ENCODE measurements around the gene CCDC78.
"Not testable (repeated sequence)": the region's sequence is repeated elsewhere in the genome, so short reads cannot be mapped to it uniquely, and the experiment has no call there.

The CCDC78 gene

DNA sequence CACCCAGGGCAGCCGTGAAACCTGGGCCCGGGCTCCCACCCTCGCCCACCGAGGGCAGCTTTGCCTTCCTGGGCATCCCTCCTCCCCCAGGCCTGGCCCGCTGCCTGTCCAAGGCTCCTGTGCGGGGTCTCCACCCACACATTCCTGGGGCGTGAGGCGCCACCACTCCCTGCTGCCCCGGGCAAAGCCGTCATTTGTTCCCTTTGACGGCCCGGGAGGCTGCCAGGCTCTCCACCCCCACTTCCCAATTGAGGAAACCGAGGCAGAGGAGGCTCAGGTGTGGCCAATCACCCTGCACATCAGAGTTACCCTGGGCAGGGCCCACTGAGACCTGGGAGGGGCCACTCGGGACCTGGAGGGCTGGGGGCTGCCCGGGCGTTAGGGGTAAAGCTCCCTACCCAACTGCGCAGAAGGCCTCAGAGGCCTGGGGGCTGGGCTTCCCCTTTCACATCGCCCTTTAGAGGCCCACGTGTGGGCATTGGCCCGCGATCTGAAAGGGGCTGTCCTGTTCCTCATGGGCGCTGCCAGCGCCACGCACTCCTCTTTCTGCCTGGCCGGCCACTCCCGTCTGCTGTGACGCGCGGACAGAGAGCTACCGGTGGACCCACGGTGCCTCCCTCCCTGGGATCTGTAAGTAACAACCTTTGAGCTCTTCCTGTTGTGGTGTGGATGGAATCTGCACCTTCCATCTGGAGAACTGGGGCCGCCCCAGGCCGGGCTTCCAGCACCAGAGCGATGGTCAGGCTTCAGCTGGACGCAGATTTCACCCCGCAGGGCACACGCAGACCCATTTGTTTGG is 34.5 kb upstream of the CCDC78 start, which contains the start of gene MSLN:
Gene MSLN (plus strand): TSS at position 190 of the 799 bp plus-strand sequence. CDS start 1,947 bp downstream, outside the sequence.
- no peak for DNase-seq (ENCODE audit: low spot score)

DNA sequence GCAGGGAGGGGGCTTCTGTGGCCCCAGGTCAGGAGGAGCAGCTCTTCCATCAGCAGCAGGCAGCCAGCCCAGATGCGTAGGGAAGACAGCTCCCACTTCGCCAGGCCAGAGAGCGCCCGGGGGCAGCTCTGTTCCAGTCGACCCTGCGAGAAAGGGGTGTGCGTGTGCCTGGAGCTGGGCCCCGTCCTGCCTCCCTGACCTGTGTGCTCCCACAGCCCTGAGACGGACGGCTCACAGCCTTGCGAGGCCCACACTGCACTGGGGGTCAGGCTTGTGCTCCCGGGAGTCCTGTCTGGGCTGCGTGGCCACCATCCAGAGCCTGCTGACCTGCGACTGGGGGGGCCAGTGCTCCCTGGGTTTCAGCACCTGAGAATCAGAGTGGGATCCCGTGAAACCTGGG is 33.8 kb upstream of the CCDC78 start:
- DNase-seq (ENCODE audit: low spot score): no peak

DNA sequence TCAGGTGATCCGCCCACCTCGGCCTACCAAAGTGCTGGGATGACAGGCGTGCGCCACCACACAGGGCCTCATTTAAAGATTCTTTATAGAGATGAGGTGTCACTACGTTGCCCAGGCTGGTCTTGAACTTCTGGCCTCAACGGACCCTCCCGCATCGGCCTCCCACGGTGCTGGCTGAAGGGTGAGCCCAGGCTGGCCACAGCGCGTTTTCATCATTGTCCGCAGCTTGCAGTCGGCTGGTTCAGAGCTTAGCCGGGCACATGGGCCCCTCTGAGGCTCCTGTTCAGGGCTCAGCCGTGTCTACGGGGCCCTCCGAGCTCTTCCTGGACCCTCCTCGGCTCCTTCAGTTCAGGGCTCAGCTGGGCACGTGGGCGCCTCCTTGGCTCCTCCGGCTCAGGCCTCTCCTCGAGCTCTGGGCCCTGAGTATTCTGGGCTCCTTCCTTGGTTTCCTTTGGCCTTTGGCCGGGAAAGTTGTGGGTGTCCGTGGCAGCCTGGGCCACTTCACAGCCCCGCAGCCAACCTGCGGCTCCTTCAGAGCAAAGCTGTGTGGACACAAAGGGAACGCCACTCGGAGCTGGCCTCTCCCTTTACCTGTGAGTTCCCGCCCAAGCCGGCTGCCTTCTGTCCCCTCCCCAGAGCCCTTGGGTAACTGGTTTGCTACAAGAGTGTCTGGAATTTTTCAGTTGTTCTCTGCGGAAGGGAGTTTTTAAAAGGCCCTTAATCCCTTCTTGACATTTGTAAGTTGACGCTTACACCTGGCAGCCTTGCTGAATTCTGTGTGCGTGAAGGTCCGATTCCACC is 33.1 kb upstream of the CCDC78 start:
- no peak for DNase-seq (ENCODE audit: low spot score)

DNA sequence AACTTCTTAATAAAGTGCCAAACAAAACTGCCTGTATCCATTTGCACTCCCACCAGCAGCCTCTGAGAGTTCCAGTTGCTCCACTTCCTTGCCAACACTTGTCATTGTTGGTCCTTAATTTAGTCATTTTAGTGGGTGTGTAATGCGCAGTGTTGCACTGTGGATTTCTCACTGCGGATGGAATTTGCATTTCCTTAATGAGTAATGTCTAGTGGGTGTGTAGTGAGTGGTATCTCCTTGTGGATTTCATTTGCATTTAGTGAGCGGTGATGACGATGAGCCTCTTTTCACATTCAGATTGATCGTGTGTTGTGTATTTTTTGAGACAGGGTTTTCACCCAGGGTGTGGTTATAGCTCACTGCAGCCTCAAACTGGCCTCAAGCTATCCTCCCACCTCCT is 30.2 kb upstream of the CCDC78 start:
- DNase-seq (ENCODE audit: low spot score): no peak

DNA sequence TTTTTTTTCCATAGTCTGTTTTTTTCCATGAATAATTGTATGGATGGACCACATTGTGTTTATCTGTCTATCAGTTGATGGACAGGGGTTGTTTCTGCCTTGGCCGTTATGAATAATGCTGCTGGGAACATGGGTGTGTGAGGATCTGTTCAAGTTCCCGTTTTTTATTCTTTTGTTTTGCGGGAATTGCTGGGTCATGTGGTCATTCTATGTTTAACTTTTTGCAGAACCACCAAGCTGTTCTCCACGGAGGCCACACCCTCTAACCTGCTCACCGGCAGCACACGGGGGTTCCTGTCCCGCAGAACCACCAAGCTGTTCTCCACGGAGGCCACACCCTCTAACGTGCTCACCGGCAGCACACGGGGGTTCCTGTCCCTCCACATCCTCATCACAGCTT is 28.4 kb upstream of the CCDC78 start:
- no peak for DNase-seq (ENCODE audit: low spot score)

DNA sequence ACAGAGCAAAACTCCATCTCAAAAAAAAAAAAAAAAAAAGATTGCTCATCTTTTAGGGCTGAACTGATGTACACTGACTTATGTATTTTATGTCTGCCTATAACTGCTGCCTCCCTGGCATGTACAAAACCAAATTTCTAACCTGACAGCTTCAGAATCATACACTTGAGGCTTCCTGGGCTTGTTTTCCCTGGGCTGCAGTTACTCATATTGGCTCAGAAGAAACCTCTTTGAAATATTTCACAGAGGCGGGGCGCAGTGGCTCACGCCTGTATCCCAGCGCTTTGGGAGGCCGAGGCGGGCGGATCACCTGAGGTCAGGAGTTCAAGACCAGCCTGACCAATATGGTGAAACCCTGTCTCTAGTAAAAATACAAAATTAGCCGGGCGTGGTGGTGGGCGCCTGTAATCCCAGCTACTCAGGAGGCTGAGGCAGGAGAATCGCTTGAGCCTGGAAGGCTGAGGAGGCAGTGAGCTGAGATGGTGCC is 27.9 kb upstream of the CCDC78 start:
- DNase-seq (ENCODE audit: low spot score): not testable (repeated sequence)

DNA sequence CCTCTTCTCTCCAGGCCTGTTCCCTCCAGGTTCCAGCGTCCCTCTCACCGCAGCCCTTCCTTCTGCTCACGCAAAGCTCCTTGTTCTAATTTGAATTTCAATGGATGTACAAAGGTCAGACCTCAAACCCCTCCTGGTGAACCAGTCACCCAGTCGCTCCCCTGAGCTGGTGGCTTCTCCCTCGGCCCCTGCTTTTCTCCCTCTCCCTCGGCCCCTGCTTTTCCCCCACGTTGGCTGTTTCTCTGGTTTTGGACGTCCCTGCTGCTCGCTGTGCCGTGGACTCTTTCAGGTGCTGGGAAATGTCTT is 25.7 kb upstream of the CCDC78 start:
- DNase-seq (ENCODE audit: low spot score): no peak

DNA sequence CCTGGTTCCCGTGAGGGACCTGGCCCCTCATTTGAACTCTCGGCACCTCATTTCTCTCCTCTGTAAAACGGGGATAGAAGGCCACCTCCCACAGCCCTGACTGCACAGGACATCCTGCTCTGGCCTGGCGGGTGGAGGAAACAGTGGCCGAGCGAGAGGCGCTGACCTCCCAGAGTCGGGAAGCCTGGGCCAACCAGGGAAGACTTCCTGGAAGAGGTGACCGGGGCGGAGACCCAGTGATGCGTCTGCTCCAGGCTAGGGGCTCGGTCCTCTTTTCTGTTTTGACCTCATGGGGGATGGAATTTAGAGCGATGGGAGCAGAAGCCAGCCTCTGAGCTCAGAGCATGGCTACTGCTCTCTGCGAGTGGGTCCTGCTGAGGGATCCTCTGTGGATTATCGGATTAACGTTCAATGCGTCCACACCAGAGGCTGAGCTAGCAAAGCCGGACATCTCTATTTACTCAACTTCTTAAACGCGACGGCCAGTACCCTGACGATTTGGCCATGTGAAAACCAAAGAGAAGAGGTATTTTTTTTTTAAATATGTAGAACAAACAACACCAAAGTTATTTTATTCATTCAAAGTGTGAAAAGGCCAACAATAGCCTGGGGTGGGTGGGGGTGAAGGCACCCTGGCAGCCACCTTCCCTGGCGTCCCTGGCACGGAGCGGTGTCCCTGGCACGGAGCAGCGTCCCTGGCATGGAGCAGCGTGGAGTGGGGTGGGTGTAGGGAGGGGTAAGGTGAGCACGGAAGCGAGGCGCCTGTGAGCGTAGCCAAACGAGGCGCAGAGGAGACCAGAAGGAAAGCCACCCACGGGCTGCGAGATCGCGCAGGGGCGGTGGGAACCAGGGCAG is 25.1 kb upstream of the CCDC78 start:
- no peak for DNase-seq (ENCODE audit: low spot score)

DNA sequence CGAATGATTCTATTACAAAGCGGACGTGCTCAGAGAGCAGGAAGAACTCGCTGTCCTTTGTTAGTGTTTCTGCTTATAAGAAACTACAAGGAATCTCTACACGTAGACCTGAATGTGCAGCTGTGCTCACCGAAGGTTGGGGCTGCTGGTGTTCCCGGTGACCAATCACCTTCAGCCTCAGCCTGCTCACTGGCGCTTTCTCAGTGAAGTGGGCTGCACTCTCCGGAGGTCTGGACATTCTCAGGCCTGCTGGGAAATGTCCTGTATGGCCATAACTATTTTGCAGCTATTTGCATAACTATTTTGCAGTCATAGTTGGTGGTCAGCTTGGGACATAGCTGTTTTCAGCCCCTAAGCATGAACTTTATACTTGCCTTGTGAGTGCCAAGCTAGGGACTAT is 24.2 kb upstream of the CCDC78 start:
- no peak for DNase-seq (ENCODE audit: low spot score)

DNA sequence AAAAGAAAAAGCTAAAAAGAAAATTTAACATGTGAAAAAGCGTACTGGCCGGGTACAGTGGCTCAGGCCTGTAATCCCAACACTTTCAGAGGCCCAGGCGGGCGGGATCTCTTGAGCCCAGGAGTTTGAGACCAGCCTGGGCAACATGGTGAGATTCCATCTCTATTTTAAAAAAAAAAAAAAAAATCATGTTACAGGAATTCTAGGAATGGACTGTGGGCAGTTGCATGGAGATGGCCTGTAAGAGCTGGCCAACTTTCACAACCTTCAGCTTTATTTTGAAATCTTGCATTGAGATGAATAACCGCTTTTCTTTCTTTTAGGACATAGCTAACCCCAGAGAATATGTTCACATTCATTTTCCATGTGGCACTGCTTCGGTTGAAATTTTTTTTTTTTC is 22.8 kb upstream of the CCDC78 start:
- DNase-seq (ENCODE audit: low spot score): peak; percentile 87

DNA sequence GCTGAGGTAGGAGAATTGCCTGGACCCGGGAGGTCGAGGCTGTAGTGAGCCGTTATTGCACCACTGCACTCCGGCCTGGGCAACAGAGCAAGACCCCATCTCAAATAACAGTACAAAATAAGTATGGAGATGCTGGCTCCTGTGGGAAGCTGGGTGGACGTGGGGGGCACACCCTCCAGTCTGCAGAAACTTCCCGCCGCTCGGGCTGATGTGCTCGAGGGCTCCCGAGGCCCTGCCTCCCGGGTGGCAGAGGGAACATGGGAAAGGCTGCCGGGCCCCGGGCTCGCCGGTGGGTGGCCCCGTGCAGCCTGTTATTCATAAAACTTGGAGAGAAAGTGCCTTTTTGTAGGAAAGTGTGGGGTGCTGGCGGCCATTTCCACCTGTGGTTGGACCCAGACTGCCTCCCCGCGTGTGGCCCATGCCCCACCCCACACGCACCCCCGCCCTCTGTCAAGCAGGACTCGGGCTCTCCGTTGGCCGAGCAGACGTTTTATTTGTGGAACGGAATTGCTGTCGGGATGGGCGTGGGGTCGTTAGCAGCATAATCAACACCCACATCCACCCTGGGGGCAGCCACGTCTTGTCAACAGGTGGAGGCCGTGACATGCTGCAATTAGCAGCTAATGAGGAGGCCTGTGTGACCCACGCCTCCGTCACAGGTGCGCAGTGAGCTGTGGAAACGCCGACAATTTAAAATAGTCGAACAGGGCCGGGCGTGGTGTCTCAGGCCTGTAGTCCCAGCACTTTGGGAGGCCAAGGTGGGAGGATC is 21.9 kb upstream of the CCDC78 start:
- no peak for DNase-seq (ENCODE audit: low spot score)

DNA sequence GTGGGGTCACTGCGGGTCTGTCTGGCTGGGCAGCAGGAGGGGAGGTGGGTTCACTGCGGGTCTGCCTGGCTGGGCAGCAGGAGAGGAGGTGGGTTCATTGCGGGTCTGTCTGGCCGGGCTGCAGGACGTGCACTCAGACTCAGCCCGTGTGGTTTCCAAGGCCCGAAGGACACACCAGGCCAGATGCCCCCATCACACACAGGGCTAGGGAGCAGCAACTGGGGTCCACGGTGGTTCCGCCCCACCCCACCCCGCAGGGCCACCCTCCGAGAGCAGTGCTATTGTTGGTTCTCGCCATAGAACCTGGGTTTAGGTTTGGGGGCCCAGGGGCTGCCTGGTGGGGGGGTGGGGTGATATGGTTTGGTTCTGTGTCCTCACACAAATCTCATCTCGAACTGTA is 20.4 kb upstream of the CCDC78 start:
- no peak for DNase-seq (ENCODE audit: low spot score)

DNA sequence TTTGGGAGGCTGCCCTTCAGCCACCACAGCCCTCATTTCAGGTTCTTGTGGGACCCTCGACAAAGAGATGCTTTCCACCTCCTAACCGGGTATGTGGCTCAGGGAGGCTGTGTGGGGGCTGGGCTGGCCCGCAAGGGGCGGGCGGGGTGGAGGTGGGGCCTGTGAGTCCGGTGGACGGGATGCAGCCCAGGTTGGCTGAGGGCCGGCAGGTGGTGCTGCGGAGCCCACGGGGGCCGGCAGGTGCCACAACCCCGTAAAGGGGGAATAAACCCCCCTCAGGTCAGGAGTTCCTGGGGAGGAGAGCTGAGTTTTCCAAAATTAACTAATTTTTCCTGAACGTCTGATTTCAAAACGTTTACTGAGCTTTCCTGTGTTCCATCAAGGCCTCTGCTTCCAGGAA is 19.5 kb upstream of the CCDC78 start:
- DNase-seq (ENCODE audit: low spot score): no peak

DNA sequence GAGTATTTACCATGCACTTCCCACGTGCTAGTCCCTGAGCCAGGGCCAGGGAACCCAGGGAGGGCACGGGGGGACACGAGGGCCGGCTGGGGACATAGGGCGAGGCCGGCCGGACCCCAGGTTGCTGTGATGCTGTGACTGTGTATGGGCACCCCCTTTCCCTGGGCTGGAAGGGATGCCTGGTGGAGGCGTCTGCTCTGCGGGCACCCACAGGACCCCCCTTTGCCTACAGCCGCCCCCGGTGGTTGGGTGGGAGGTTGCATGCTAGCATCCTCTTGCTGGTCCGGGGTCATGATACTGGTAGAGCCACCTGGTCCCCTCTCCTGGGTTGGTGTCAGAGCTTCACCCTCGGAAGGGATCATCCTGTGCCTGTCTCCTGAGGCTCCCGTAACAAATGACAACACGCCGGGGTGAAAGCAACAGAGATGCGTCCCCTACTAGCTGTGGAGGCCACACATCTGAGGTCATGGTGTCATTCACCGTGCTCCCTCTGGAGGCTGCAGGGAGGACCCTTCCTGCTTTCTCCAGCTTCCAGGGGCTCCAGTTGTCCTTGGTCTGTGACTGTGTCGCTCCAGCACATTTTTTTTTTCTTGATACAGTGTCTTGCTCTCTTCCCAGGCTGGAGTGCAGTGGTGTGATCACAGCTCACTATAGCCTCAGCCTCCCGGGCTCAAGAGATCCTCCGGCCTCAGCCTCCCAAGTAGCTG is 17.7 kb upstream of the CCDC78 start:
- no peak for DNase-seq (ENCODE audit: low spot score)

DNA sequence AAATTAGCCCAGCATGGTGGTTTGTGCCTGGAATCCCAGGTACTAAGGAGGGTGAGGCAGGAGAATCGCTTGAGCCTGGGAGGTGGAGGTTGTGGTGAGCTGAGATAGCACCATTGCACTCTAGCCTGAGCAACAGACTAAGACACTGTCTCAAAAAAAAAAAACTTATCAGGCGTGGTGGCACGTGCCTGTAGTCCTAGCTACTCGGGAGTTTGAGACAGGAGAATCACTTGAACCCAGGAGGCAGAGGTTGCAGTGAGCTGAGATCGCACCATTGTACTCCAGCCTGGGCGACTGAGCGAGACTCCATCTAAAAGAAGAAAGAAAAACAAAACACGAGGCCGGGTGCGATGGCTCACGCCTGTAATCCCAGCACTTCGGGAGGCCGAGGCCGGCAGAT is 16.7 kb upstream of the CCDC78 start:
- not testable (repeated sequence) for DNase-seq (ENCODE audit: low spot score)

DNA sequence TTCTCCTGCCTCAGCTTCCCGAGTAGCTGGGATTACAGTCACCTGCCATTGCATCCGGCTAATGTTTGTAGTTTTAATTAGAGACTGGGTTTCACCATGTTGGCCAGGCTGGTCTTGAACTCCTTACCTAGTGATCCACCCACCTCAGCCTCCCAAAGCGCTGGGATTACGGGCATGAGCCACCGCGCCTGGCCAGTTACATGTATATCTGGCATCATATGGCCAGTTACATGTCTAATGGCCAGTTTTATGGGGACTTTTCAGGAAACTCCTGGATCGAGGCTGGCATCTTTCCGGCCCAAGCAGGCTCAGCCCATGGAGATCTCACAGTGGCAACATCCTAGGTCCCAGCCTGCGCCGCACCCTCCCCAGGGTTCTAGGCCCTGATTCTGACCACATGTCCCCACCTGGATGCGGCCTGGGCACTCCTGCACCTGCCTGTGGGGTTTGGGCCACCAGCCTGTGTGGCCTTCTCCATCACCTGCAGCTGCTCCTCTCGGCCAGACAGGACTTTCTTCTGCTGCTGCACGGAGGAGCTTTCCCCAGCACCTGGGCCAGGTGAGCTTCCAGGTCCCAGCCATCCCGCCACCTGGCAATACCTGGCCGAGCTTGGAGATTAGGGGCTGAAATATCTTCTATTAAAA is 15.9 kb upstream of the CCDC78 start:
- DNase-seq (ENCODE audit: low spot score): no peak

DNA sequence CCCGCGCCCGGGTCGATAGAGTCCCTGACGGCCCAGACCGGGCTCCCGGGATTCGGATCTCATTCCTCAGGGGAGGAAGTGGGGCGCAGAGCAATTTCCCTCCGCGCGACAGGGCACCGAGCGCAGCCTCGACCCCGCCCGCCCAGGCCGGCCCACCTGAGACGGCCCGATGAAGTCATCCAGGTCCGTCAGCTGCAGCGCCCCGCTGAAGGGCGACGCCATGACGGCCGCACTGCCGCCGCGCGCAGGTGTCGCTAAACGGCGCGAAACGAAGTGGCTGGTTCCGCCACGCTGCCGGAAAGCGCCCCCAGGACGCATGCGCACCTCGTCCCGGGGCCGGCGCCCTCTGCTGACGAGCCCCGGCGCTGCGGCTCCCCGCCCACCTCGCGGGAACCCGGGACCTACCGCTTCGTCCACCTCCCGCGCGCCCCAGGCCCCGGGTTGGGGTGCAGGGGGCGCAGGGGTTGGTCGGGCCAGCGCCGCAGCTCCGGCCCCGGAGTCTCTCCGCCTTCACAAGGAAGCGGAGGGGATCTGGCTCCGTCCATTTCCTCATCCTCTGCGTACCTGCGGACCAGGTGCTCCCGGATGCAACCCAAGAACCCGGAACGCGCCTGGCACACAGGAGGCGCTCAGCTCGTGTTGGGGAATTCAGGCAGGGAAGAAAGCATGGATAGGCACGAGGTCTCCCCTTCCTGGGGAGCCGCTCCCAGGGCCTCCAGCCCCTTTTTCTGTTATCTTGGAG is 14.7 kb upstream of the CCDC78 start, which contains the start of gene CIAO3:
Gene CIAO3 (minus strand): TSS at position 234 of the 742 bp plus-strand sequence. CDS start 12 bp downstream, at position 222.
- DNase-seq (ENCODE audit: low spot score): peak; percentile 97

DNA sequence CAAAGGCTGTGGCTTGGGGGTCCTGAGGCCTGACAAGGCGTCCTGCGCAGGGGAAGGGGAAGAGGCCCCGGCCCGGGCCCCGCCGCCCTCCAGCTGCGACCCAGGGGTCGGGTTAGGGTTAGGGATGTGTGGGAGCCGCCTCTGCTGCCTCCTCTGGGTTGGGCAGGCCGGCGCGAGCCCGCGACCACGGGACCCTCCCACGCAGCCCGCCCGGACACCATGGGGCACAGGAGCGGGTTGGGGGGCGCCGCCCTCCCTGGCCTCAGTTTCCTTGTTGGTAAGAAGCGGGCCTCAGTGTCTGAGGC is 14.2 kb upstream of the CCDC78 start:
- DNase-seq (ENCODE audit: low spot score): no peak

DNA sequence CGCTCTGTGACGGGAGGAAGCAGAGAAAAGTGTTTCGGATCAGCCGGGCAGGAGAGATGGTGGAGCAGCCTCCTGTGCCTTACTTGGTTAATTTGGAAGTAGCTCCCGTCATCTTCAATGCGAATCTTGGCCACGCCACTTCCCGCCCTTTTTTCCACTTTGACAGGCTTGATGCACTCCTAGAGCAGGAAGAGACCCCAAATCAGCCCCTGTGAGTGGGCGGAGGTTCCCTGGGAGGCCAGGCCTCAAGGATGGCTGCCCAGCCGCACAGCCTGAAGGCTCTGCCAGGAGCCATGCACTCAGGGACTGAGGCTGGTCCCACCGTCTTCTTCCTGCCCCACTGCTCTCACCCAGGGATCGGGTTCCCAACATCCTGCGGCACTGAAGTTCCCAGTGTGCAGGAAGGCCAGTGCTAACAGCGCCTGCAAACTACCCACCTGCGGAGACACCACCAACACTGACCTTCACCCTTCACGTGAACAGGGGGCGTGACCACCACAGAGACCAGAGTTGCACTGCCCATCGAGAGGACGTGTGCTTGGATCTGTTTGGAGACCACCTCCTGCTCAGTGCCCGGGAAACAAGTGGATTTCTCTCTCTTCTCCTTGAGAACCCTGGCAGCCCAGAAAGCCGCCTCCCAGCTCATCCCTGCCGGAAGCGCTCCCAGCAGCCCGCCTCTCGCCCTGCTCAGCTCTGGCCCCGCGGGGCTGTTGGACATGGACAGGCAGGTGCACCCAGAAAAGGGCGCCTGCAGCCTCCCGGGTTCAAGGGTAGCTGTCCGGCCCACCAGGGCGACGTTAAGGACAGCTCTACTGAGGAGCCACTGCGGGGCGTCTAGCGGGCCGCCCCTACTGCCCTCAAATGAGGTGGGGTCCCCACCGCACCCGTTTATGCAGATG is 13.6 kb upstream of the CCDC78 start:
- DNase-seq (ENCODE audit: low spot score): no peak

Data from AG08395 (cell line).